ENCODE results near the gene CNKSR3.
"Not testable (repeated sequence)": the region's sequence is repeated elsewhere in the genome, so short reads cannot be mapped to it uniquely, and the experiment has no call there.

The CNKSR3 gene

DNA sequence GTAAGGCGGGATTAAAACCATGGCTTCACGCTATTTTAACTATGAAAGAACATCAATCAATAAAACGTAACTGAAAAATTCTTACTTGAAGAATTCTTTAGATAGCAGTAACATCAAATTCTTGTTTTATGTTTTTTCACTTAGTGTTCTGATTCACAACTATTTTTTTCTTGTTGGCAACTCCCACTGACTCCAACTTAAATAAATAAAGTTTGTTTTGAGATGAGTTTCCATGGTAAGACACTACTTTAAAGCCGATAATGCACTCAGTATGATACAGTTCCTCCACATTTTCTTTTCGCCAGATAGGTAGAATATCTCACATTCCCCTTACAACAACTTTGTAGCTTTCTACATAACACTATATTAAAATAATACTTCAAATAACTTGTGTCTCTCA lies 33.1 kb upstream of the CNKSR3 start:
- Histone ChIP-seq H4K20me1 (ENCODE audit: insufficient read depth) (no peaks in the 10 kb centered on the region), H3K9ac (no peak overlapping the region), H3K4me1 (ENCODE audit: low read depth, poor library complexity, severe bottlenecking) (no peaks in the 10 kb centered on the region), H2AFZ (ENCODE audit: low read depth) (no peak overlapping the region), H3K4me2 (no peak overlapping the region), H3K4me3 (IDR thresholded peaks at IDR 0.05; ENCODE audit: insufficient read depth, low read depth, low read length) (no peak overlapping the region), H3K27me3 (ENCODE audit: insufficient read depth, low read depth) (no peaks in the 10 kb centered on the region), H3K27ac (no peak overlapping the region), H3K36me3 (ENCODE audit: insufficient read depth) (no peaks in the 10 kb centered on the region), H3K79me2 (ENCODE audit: insufficient read depth, low read depth) (no peaks in the 10 kb centered on the region)
- TF ChIP-seq, protein P1, sequence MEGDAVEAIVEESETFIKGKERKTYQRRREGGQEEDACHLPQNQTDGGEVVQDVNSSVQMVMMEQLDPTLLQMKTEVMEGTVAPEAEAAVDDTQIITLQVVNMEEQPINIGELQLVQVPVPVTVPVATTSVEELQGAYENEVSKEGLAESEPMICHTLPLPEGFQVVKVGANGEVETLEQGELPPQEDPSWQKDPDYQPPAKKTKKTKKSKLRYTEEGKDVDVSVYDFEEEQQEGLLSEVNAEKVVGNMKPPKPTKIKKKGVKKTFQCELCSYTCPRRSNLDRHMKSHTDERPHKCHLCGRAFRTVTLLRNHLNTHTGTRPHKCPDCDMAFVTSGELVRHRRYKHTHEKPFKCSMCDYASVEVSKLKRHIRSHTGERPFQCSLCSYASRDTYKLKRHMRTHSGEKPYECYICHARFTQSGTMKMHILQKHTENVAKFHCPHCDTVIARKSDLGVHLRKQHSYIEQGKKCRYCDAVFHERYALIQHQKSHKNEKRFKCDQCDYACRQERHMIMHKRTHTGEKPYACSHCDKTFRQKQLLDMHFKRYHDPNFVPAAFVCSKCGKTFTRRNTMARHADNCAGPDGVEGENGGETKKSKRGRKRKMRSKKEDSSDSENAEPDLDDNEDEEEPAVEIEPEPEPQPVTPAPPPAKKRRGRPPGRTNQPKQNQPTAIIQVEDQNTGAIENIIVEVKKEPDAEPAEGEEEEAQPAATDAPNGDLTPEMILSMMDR (conservative IDR thresholded peaks at IDR 0.05; ENCODE audit: low read depth, low read length): no peak

DNA sequence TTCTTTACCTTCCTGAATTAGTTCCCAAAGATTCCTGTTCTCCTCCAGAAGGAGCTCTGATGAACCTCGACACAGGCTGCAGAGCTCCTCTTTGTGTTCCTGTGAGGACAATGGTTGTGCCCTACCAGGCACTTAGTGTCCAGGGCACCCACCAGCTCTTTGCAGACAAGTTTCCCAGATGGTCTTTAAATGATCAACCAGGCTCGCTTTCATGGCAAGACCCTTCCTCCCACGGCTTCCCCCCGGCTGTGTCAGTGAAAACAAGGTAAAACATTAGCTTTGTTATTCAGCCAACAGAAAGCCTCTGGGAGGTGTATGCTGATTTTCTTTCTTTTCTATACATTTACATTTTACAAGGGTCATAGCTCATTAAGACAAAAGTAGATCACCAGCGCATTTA lies 32.3 kb upstream of the CNKSR3 start:
- H3K4me1 ChIP-seq (ENCODE audit: low read depth, poor library complexity, severe bottlenecking): no peaks in the 10 kb centered on the region
- H4K20me1 ChIP-seq (ENCODE audit: insufficient read depth): no peaks in the 10 kb centered on the region
- H3K79me2 ChIP-seq (ENCODE audit: insufficient read depth, low read depth): no peaks in the 10 kb centered on the region
- no peak overlapping the region for H3K9ac ChIP-seq
- H3K27me3 ChIP-seq (ENCODE audit: insufficient read depth, low read depth): no peaks in the 10 kb centered on the region
- H3K36me3 ChIP-seq (ENCODE audit: insufficient read depth): no peaks in the 10 kb centered on the region
- H3K4me2 ChIP-seq: no peak overlapping the region
- H2AFZ ChIP-seq (ENCODE audit: low read depth): no peak overlapping the region
- H3K27ac ChIP-seq: no peak overlapping the region
- H3K4me3 ChIP-seq (IDR thresholded peaks at IDR 0.05; ENCODE audit: insufficient read depth, low read depth, low read length): no peak overlapping the region
- TF ChIP-seq, protein P1 (conservative IDR thresholded peaks at IDR 0.05; ENCODE audit: low read depth, low read length): no peak

DNA sequence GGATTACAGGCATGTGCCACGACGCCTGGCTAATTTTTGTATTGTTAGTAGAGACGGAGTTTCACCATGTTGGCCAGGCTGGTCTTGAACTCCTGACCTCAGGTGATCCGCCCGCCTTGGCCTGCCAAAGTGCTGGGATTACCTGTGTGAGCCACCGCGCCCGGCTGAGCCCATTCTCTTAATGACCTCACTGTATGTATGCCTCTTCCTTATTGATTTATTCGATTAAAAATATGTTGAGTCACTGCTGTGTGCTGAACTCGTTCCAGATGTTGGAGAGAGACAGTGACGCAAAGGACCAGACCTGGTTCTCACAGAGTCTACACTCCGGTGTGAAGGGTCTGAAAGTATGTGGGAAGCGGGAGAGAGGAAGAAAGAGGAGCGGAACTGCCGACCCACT lies 31.4 kb upstream of the CNKSR3 start:
- H3K79me2 ChIP-seq (ENCODE audit: insufficient read depth, low read depth); H3K27ac ChIP-seq; H3K4me3 ChIP-seq (IDR thresholded peaks at IDR 0.05; ENCODE audit: insufficient read depth, low read depth, low read length); H3K9ac ChIP-seq; H3K36me3 ChIP-seq (ENCODE audit: insufficient read depth); H4K20me1 ChIP-seq (ENCODE audit: insufficient read depth); H3K27me3 ChIP-seq (ENCODE audit: insufficient read depth, low read depth); H3K4me1 ChIP-seq (ENCODE audit: low read depth, poor library complexity, severe bottlenecking); H2AFZ ChIP-seq (ENCODE audit: low read depth); H3K4me2 ChIP-seq: not testable (repeated sequence)

DNA sequence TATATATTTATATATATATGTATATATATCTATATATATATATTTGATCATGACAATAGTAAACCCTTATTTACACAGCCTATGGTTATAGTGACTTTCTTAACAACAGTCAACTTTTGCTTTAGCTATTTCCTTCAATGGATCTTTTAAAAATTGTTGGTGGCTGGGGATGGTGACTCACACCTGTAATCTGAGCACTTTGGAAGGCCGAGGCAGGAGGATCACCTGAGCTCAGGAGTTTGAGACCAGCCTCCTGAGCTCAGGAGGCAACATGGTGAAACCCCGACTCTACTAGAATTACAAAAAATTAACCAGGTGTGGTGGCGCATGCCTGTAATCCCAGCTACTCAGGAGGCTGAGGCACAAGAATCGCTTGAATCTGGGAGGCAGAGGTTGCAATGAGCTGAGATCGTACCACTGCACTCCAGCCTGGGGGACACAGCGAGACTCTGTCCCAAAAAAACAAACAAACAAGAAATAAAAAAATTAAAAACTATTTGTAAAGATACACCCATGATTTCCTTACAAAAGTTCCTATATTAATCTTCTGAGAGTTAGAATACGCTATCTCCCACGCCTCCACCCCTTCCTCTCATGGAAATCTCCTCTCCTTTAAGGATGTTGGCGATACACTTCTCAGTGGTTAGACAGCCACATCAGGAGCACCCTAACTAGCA lies 29.2 kb upstream of the CNKSR3 start:
- Histone ChIP-seq H3K79me2 (ENCODE audit: insufficient read depth, low read depth) (no peaks in the 10 kb centered on the region), H4K20me1 (ENCODE audit: insufficient read depth) (no peaks in the 10 kb centered on the region), H2AFZ (ENCODE audit: low read depth) (no peak overlapping the region), H3K4me2 (no peak overlapping the region), H3K36me3 (ENCODE audit: insufficient read depth) (no peaks in the 10 kb centered on the region), H3K27me3 (ENCODE audit: insufficient read depth, low read depth) (no peaks in the 10 kb centered on the region), H3K4me3 (IDR thresholded peaks at IDR 0.05; ENCODE audit: insufficient read depth, low read depth, low read length) (no peak overlapping the region), H3K27ac (no peak overlapping the region), H3K4me1 (ENCODE audit: low read depth, poor library complexity, severe bottlenecking) (no peaks in the 10 kb centered on the region), H3K9ac (no peak overlapping the region)
- TF ChIP-seq, protein P1 (conservative IDR thresholded peaks at IDR 0.05; ENCODE audit: low read depth, low read length): no peak

DNA sequence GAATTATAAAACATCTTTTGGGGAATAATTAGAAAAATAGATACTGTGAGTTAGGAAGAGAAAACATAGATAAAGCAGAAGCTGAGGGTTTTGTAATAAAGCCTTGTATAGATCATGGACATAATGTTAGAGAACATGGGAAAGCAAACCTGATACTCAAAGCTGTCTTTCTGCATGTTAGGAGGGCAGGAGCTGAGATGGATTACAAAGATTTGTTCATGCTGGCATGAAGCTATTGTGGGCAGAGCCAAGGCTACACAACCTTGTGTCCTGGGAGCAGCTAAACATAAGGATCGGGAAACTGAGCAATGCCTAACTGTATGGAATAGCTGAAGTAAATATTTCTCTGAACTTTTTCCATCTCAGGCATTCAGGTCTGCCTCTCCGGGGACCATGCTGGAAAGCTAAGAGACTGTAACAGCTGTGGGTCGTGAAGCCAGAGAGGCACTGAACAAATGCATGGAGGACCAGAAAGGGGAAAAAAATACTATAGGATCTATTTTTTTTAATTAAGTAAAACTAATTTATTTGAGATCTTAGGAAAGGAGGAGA lies 28.2 kb upstream of the CNKSR3 start:
- Histone ChIP-seq H3K36me3 (ENCODE audit: insufficient read depth) (no peaks in the 10 kb centered on the region), H2AFZ (ENCODE audit: low read depth) (no peak overlapping the region), H3K9ac (no peak overlapping the region), H3K4me3 (IDR thresholded peaks at IDR 0.05; ENCODE audit: insufficient read depth, low read depth, low read length) (no peak overlapping the region), H3K27ac (no peak overlapping the region), H3K79me2 (ENCODE audit: insufficient read depth, low read depth) (no peaks in the 10 kb centered on the region), H3K4me2 (no peak overlapping the region), H3K4me1 (ENCODE audit: low read depth, poor library complexity, severe bottlenecking) (no peaks in the 10 kb centered on the region), H3K27me3 (ENCODE audit: insufficient read depth, low read depth) (no peaks in the 10 kb centered on the region), H4K20me1 (ENCODE audit: insufficient read depth) (no peaks in the 10 kb centered on the region)
- TF ChIP-seq, protein P1 (conservative IDR thresholded peaks at IDR 0.05; ENCODE audit: low read depth, low read length): no peak

All from KMS-11 (cell line).